ENCODE measurements around the gene NCEH1. TPM values are rescaled to one million over a fixed set of nuclear protein-coding genes. Genes with fewer than 3 reads are reported as not detected.
A peak's percentile ranks its signal among the peaks of the same experiment; 100 is the strongest.

Gene NCEH1
- total and polyA plus RNA-seq, 3 experiments from 2014 or later = 3.5 to 12.9 (median 9.1) TPM

GRCh38 chr3:172716476-172716875, 5.6 kb upstream of the NCEH1 start:
- POLR2A ChIA-PET = interaction anchor here (0.6 kb wide), 1 partner anchor 19 kb away, joined by 3 read pairs; no protein-coding TSS in a partner anchor
- H3K9me3 ChIP-seq (ENCODE audit: low read length) = no peaks in the 10 kb centered on the region
- no peaks in the 10 kb centered on the region for H3K9me3 Mint-ChIP-seq
- H3K27me3 ChIP-seq (ENCODE audit: insufficient read depth, low read length, poor library complexity, severe bottlenecking) = no peaks in the 10 kb centered on the region
- CTCF ChIA-PET = no interaction called here
- H3K36me3 ChIP-seq (ENCODE audit: insufficient read depth, low read length) = no peaks in the 10 kb centered on the region
- H3K27ac Mint-ChIP-seq = no peak overlapping the region
- peaks cover 2 to 4% (median 3%) of the 10 kb centered on the region in 3 donors for H3K4me1 Mint-ChIP-seq
- H3K4me3 ChIP-seq (ENCODE audit: low read length) = no peak overlapping the region
- no peaks in the 10 kb centered on the region for H3K36me3 Mint-ChIP-seq
- H3K4me1 ChIP-seq (ENCODE audit: insufficient read depth, low read length) = peaks cover under 1% of the 10 kb centered on the region
- no peak overlapping the region for H3K27ac ChIP-seq (ENCODE audit: low read depth, low read length)
- H3K27me3 Mint-ChIP-seq = peaks cover 4 to 17% of the 10 kb centered on the region in 2 donors
- DNase-seq = no peak
- H3K4me3 Mint-ChIP-seq = no peak overlapping the region

GRCh38 chr3:172713316-172713715, 2.4 kb upstream of the NCEH1 start:
- Mint-ChIP-seq H3K9me3 (no peaks in the 10 kb centered on the region), H3K36me3 (peaks cover 0 to 9% (median 0%) of the 10 kb centered on the region in 3 donors), H3K27ac (no peak overlapping the region), H3K4me1 (peaks cover 27 to 32% (median 28%) of the 10 kb centered on the region in 3 donors), H3K27me3 (peaks cover 0 to 9% of the 10 kb centered on the region in 2 donors), H3K4me3 (peak overlapping the region in 1 of 7 donors; percentile 77)
- DNase-seq = no peak
- CTCF ChIA-PET = interaction anchor here (1.4 kb wide), 1 partner anchor 37 kb away, joined by 4 read pairs; the partner anchor contains the start of gene ECT2
- H3K27ac ChIP-seq (ENCODE audit: low read depth, low read length) = no peak overlapping the region
- H3K9me3 ChIP-seq (ENCODE audit: low read length) = no peaks in the 10 kb centered on the region
- POLR2A ChIA-PET = no interaction called here
- H3K4me3 ChIP-seq (ENCODE audit: low read length) = no peak overlapping the region
- no peaks in the 10 kb centered on the region for H3K27me3 ChIP-seq (ENCODE audit: insufficient read depth, low read length, poor library complexity, severe bottlenecking)
- peaks cover 16% of the 10 kb centered on the region for H3K4me1 ChIP-seq (ENCODE audit: insufficient read depth, low read length)
- no peaks in the 10 kb centered on the region for H3K36me3 ChIP-seq (ENCODE audit: insufficient read depth, low read length)

- Histone ChIP-seq H3K27ac (ENCODE audit: low read depth, low read length) (peak overlapping the region; percentile 10), H3K4me1 (ENCODE audit: insufficient read depth, low read length) (peaks cover 16% of the 10 kb centered on the region), H3K9me3 (ENCODE audit: low read length) (no peaks in the 10 kb centered on the region), H3K27me3 (ENCODE audit: insufficient read depth, low read length, poor library complexity, severe bottlenecking) (no peaks in the 10 kb centered on the region), H3K36me3 (ENCODE audit: insufficient read depth, low read length) (no peaks in the 10 kb centered on the region), H3K4me3 (ENCODE audit: low read length) (peak overlapping the region; percentile 83)
- CTCF ChIA-PET = interaction anchor here (1.1 to 1.3 kb wide), 2 partner anchors 10 to 53 kb away, joined by 3 read pairs; no protein-coding TSS in a partner anchor
- Mint-ChIP-seq H3K27ac (peak overlapping the region in 3 of 8 donors; percentile 26 to 90 (median 43)), H3K9me3 (no peaks in the 10 kb centered on the region), H3K27me3 (peaks cover 0 to 6% of the 10 kb centered on the region in 2 donors), H3K36me3 (peaks cover 0 to 9% (median 0%) of the 10 kb centered on the region in 3 donors), H3K4me1 (peaks cover 28 to 33% (median 32%) of the 10 kb centered on the region in 3 donors), H3K4me3 (peak overlapping the region; percentile 96 to 99 (median 98))
- no peak for DNase-seq
- POLR2A ChIA-PET = interaction anchor here (1.0 kb wide), 1 partner anchor 39 kb away, joined by 5 read pairs; the partner anchor contains the start of gene ECT2
Observed at GRCh38 chr3:172711454-172711795, 558 bp upstream of the NCEH1 start.

- Mint-ChIP-seq H3K36me3 (peaks cover 0 to 9% (median 0%) of the 10 kb centered on the region in 3 donors), H3K4me1 (peaks cover 28 to 37% (median 32%) of the 10 kb centered on the region in 3 donors), H3K9me3 (no peaks in the 10 kb centered on the region), H3K27me3 (peaks cover 0 to 6% of the 10 kb centered on the region in 2 donors), H3K27ac (peak overlapping the region in 7 of 8 donors; percentile 26 to 98 (median 86)), H3K4me3 (peak overlapping the region; percentile 96 to 99 (median 98))
- no peak for DNase-seq
- H3K36me3 ChIP-seq (ENCODE audit: insufficient read depth, low read length) = no peaks in the 10 kb centered on the region
- no peaks in the 10 kb centered on the region for H3K27me3 ChIP-seq (ENCODE audit: insufficient read depth, low read length, poor library complexity, severe bottlenecking)
- no peaks in the 10 kb centered on the region for H3K9me3 ChIP-seq (ENCODE audit: low read length)
- H3K27ac ChIP-seq (ENCODE audit: low read depth, low read length) = peak overlapping the region; percentile 49
- CTCF ChIA-PET = interaction anchor here (1.2 to 2.0 kb wide), 4 partner anchors 9 to 54 kb away, joined by 3 to 7 read pairs (median 3); no protein-coding TSS in a partner anchor
- POLR2A ChIA-PET = interaction anchor here (0.8 to 1.0 kb wide), 3 partner anchors 40 to 44 kb away, joined by 3 to 5 read pairs (median 3); partner anchors contain the start of gene ECT2
- peak overlapping the region; percentile 83 for H3K4me3 ChIP-seq (ENCODE audit: low read length)
- peaks cover 16% of the 10 kb centered on the region for H3K4me1 ChIP-seq (ENCODE audit: insufficient read depth, low read length)
Observed at GRCh38 chr3:172709774-172710663, 848 bp downstream of the NCEH1 start.

GRCh38 chr3:172708921-172709773, 1.7 kb downstream of the NCEH1 start:
- peak overlapping the region in 5 of 8 donors; percentile 20 to 77 (median 34) for H3K27ac Mint-ChIP-seq
- Histone ChIP-seq H3K4me1 (ENCODE audit: insufficient read depth, low read length) (peaks cover 16% of the 10 kb centered on the region), H3K9me3 (ENCODE audit: low read length) (no peaks in the 10 kb centered on the region), H3K4me3 (ENCODE audit: low read length) (no peak overlapping the region), H3K27me3 (ENCODE audit: insufficient read depth, low read length, poor library complexity, severe bottlenecking) (no peaks in the 10 kb centered on the region), H3K36me3 (ENCODE audit: insufficient read depth, low read length) (no peaks in the 10 kb centered on the region), H3K27ac (ENCODE audit: low read depth, low read length) (no peak overlapping the region)
- peak overlapping the region; percentile 96 to 99 (median 98) for H3K4me3 Mint-ChIP-seq
- H3K27me3 Mint-ChIP-seq = peaks cover 0 to 6% of the 10 kb centered on the region in 2 donors
- H3K4me1 Mint-ChIP-seq = peaks cover 28 to 40% (median 32%) of the 10 kb centered on the region in 3 donors
- ChIA-PET CTCF (interaction anchor here (1.1 to 2.0 kb wide), 4 partner anchors 10 to 41 kb away, joined by 3 to 7 read pairs (median 3); partner anchors contain the start of gene ECT2), POLR2A (interaction anchor here (0.8 kb wide), 1 partner anchor 41 kb away, joined by 3 read pairs; no protein-coding TSS in a partner anchor)
- H3K36me3 Mint-ChIP-seq = peaks cover 0 to 9% (median 0%) of the 10 kb centered on the region in 3 donors
- no peaks in the 10 kb centered on the region for H3K9me3 Mint-ChIP-seq
- no peak for DNase-seq

- CTCF ChIA-PET = interaction anchor here (1.1 kb wide), 1 partner anchor 42 kb away, joined by 3 read pairs; the partner anchor contains the start of gene ECT2
- no peak overlapping the region for H3K27ac Mint-ChIP-seq
Observed at GRCh38 chr3:172707967-172708366, 2.9 kb downstream of the NCEH1 start.

GRCh38 chr3:172707030-172707429, 3.8 kb downstream of the NCEH1 start:
- Histone ChIP-seq H3K27ac (ENCODE audit: low read depth, low read length) (no peak overlapping the region), H3K36me3 (ENCODE audit: insufficient read depth, low read length) (no peaks in the 10 kb centered on the region), H3K9me3 (ENCODE audit: low read length) (no peaks in the 10 kb centered on the region), H3K4me1 (ENCODE audit: insufficient read depth, low read length) (peaks cover 16% of the 10 kb centered on the region), H3K27me3 (ENCODE audit: insufficient read depth, low read length, poor library complexity, severe bottlenecking) (no peaks in the 10 kb centered on the region), H3K4me3 (ENCODE audit: low read length) (no peak overlapping the region)
- CTCF ChIA-PET = no interaction called here
- H3K27ac Mint-ChIP-seq = no peak overlapping the region
- POLR2A ChIA-PET = no interaction called here
- H3K9me3 Mint-ChIP-seq = no peaks in the 10 kb centered on the region
- DNase-seq = no peak
- peaks cover 0 to 6% of the 10 kb centered on the region in 2 donors for H3K27me3 Mint-ChIP-seq
- H3K4me3 Mint-ChIP-seq = no peak overlapping the region
- H3K36me3 Mint-ChIP-seq = peaks cover 0 to 9% (median 0%) of the 10 kb centered on the region in 3 donors
- peaks cover 28 to 43% (median 32%) of the 10 kb centered on the region in 3 donors for H3K4me1 Mint-ChIP-seq

More at GRCh38 chr3:172707967-172708366, 2.9 kb downstream of the NCEH1 start:
- H3K4me3 ChIP-seq (ENCODE audit: low read length) = no peak overlapping the region
- H3K4me1 ChIP-seq (ENCODE audit: insufficient read depth, low read length) = peaks cover 16% of the 10 kb centered on the region
- H3K9me3 ChIP-seq (ENCODE audit: low read length) = no peaks in the 10 kb centered on the region
- H3K36me3 Mint-ChIP-seq = peaks cover 0 to 9% (median 0%) of the 10 kb centered on the region in 3 donors
- no peaks in the 10 kb centered on the region for H3K27me3 ChIP-seq (ENCODE audit: insufficient read depth, low read length, poor library complexity, severe bottlenecking)
- H3K36me3 ChIP-seq (ENCODE audit: insufficient read depth, low read length) = no peaks in the 10 kb centered on the region
- H3K4me3 Mint-ChIP-seq = peak overlapping the region in 1 of 7 donors; percentile 44
- H3K9me3 Mint-ChIP-seq = no peaks in the 10 kb centered on the region
- no peak for DNase-seq
- H3K4me1 Mint-ChIP-seq = peaks cover 28 to 43% (median 32%) of the 10 kb centered on the region in 3 donors
- H3K27me3 Mint-ChIP-seq = peaks cover 0 to 6% of the 10 kb centered on the region in 2 donors
- no peak overlapping the region for H3K27ac ChIP-seq (ENCODE audit: low read depth, low read length)
- POLR2A ChIA-PET = no interaction called here

Measured in CD8-positive, alpha-beta memory T cell (primary cell).